Dendritic cell treated with granulocyte-macrophage colony-stimulating factor and Interleukin-4, amounts not matched to agents 40 ng/mL and 50 ng/mL, for 4 days (primary cell): ENCODE results near the gene LRRN4.
A peak's percentile ranks its signal among the peaks of the same experiment; 100 is the strongest.
"Not testable (repeated sequence)": the region's sequence is repeated elsewhere in the genome, so short reads cannot be mapped to it uniquely, and the experiment has no call there.

Experiments
- H3K27ac Mint-ChIP-seq: one replicate; pipeline ENCODE4 v1.8.0; 2022; ENCODE audit warnings: mild to moderate bottlenecking, mixed read lengths
- H3K27me3 Mint-ChIP-seq: one replicate; pipeline ENCODE4 v1.8.0; 2022; ENCODE audit warnings: mild to moderate bottlenecking, mixed read lengths
- H3K36me3 Mint-ChIP-seq: one replicate; pipeline ENCODE4 v1.8.0; 2022; ENCODE audit warnings: low read depth, mixed read lengths
- H3K4me1 Mint-ChIP-seq: one replicate; pipeline ENCODE4 v1.8.0; 2022; ENCODE audit warnings: low read depth, mixed read lengths
- H3K4me3 Mint-ChIP-seq: one replicate; pipeline ENCODE4 v1.8.0; 2022; ENCODE audit warnings: mild to moderate bottlenecking, moderate library complexity, mixed read lengths
- H3K9me3 Mint-ChIP-seq: one replicate; pipeline ENCODE4 v1.8.0; 2022; ENCODE audit warnings: mixed read lengths
- intact Hi-C: fragments of 100-400 bp; cut with micrococcal nuclease; formaldehyde crosslinking; loops from one replicate; pipeline ENCODE4 v1.15.0; 2022

The LRRN4 gene

DNA sequence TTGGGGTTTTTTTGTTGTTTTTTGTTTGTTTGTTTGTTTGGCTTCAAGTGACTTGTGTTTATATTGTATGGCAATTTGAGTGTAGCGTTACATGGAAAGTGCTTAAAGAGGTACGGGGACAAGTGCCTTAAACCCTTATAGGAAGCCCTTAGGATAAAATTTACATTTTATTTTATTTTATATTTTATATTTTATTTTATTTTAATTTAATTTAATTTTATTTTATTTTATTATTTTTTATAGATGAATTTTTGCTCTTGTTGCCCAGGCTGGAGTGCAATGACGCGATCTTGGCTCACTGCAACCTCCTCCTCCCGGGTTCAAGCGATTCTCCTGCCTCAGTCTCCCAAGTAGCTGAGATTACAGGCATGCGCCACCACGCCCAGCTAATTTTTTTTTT lies 21.0 kb downstream of the LRRN4 start:
- H3K27ac Mint-ChIP-seq, intact Hi-C loops, H3K4me1 Mint-ChIP-seq, H3K9me3 Mint-ChIP-seq, H3K4me3 Mint-ChIP-seq, H3K27me3 Mint-ChIP-seq: not testable (repeated sequence)
- H3K36me3 Mint-ChIP-seq = peaks cover 62% of the 10 kb centered on the region

DNA sequence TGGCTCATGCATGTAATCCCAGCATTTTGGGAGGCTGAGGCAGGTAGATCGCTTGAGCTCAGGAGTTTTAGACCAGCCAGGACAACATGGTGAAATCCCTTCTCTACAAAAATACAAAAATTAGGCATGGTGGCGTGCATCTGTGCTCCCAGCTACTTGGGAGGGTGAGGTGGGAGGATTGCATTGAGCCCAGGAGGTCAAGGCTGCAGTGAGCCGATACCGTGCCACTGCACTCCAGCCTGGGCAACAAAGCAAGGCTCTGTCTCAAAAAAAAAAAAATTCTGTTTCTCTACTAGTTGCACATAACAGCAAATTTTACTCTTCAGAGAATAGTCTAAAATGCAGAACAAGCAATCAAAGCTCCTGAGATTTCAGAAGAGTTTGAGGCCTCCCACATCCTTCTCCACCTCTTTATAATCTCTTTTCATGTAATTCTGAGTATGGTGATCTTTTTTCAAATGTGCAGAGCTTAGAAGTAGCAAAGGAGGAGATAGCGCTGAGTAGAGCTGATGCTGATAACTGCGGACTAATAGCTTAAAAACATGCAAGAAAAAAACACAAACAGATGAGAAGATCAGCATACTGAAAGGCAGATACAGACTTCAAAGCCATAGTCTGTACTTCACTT lies 23.3 kb downstream of the LRRN4 start:
- peaks cover 57% of the 10 kb centered on the region for H3K36me3 Mint-ChIP-seq

DNA sequence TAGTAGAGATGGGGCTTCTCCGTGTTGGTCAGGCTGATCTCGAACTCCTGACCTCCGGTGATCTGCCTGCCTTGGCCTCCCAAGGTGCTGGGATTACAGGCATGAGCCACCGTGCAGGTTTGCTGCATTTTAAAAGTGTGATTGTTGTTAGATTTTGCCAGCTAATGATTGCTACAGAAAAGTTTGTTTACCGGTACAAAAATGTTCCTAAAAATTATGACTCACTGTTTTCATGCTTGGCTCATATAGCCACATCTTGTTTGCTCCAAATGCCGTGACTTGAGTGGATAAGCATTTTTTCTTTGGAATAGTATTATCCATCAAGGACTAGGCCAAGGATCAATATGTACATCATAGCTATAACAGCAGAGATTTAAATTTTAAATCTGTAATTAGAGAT lies 24.3 kb downstream of the LRRN4 start:
- Mint-ChIP-seq H3K4me3 (no peak overlapping the region), H3K27me3 (no peaks in the 10 kb centered on the region), H3K4me1 (peaks cover 14% of the 10 kb centered on the region), H3K9me3 (no peaks in the 10 kb centered on the region), H3K36me3 (peaks cover 62% of the 10 kb centered on the region), H3K27ac (no peak overlapping the region)
- intact Hi-C loops = no loop called here

More for the DNA sequence above, 23.3 kb downstream of the LRRN4 start:
- intact Hi-C loops = no loop called here
- H3K4me3 Mint-ChIP-seq = no peak overlapping the region
- H3K9me3 Mint-ChIP-seq = no peaks in the 10 kb centered on the region
- H3K27ac Mint-ChIP-seq = no peak overlapping the region
- H3K27me3 Mint-ChIP-seq = no peaks in the 10 kb centered on the region
- H3K4me1 Mint-ChIP-seq = peaks cover 10% of the 10 kb centered on the region

DNA sequence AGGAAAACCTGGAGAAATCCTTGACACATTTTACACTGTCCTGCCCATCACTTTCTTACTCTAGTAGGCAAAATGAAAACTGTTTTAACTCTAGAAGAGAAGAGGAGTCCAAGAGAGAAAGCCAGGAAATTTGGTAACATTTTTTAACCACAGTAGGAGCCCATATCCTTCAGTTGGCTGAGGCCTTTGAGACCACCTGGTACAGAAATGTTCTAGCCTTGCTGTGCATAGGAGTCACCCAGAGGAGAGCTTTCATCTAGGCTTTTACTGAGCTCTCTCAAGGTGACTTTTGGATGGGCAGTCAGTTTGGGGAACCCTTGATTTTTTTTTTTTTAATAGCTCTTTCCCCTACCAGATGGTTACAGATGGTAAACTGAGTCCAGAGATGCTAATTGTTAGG lies 25.0 kb downstream of the LRRN4 start:
- Mint-ChIP-seq H3K9me3 (no peaks in the 10 kb centered on the region), H3K36me3 (peaks cover 62% of the 10 kb centered on the region), H3K4me3 (no peak overlapping the region), H3K27me3 (no peaks in the 10 kb centered on the region), H3K27ac (no peak overlapping the region), H3K4me1 (peaks cover 16% of the 10 kb centered on the region)
- intact Hi-C loops = no loop called here

DNA sequence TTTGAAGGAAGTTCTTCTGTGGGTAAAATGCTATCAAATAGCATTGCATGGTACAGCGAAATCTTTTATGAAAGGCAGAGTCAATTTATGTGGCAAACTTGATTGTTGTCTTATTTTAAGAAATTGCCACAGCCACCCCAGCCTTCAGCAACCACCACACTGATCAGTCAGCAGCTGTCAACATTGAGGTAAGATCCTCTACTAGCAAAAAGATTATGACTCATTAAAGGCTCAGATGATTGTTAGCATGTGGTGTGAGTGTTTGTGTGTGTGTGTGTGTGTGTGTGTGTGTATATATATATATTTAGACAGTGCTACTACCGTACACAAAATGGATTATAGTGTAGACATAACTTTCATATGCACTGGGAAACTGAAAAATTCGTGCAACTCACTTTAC lies 27.8 kb downstream of the LRRN4 start:
- Mint-ChIP-seq H3K27ac (no peak overlapping the region), H3K9me3 (no peaks in the 10 kb centered on the region), H3K27me3 (no peaks in the 10 kb centered on the region), H3K36me3 (peaks cover 66% of the 10 kb centered on the region), H3K4me1 (peaks cover 16% of the 10 kb centered on the region), H3K4me3 (no peak overlapping the region)
- intact Hi-C loops = no loop called here

DNA sequence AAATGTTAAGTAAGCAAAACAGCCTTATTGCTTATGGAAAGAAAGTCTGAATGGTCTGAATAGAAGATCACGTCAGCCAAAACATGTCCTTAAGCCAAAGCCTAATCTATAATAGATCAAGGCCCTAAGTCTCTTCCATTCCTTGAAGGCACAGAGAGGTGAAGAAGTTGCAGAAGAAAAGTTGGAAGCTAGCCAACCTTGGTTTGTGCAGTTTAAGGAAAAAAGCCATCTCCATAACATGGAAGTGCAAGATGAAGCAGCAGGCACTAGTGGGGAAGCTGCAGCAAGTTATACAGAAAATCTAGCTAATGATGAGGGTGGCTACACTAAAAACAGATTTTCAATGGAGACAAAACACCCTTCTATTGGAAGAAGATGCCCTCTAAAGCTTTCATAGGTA lies 29.1 kb downstream of the LRRN4 start:
- no peaks in the 10 kb centered on the region for H3K27me3 Mint-ChIP-seq
- no peak overlapping the region for H3K4me3 Mint-ChIP-seq
- no peaks in the 10 kb centered on the region for H3K9me3 Mint-ChIP-seq
- peaks cover 16% of the 10 kb centered on the region for H3K4me1 Mint-ChIP-seq
- H3K27ac Mint-ChIP-seq = no peak overlapping the region
- intact Hi-C loops = no loop called here
- H3K36me3 Mint-ChIP-seq = peaks cover 66% of the 10 kb centered on the region

DNA sequence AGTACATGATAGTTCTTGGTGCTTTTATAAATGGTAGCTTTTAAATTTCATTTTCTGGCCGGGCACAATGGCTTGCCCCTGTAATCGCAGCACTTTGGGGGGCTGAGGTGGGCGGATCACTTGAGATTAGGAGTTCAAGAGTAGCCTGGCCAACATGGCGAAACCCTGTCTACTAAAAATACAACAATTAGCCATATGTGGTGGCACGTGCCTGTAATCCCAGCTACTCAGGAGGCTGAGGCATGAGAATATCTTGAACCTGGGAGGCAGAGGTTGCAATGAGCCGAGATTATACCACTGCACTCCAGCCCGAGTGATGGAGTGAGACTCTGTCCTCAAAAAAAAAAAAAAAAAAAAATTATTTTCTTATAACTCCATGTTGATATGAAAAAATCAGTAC lies 36.0 kb downstream of the LRRN4 start:
- Mint-ChIP-seq H3K27ac (no peak overlapping the region), H3K4me3 (no peak overlapping the region), H3K9me3 (no peaks in the 10 kb centered on the region), H3K36me3 (peaks cover 82% of the 10 kb centered on the region), H3K4me1 (peaks cover 22% of the 10 kb centered on the region), H3K27me3 (no peaks in the 10 kb centered on the region)
- intact Hi-C loops = no loop called here

DNA sequence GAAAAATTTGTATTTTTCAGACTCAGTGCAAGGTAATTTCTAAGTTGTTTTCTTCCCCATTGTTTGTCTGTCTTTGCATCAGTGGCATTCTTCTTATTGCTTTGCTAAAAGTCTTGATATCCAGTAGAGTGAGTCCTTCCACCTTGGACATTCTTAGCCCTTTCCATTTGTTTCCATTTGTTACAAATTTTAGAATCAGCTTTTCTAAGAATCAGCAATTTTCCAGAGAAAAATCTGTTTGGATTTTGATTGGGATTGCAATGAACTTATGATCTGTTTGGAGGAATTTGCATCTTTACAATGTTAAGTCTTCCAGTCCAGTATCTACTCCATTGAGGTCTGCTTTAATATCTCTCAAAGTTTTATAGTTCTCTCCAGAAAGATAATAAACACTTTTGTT lies 36.4 kb downstream of the LRRN4 start:
- intact Hi-C loops = no loop called here
- Mint-ChIP-seq H3K9me3 (no peaks in the 10 kb centered on the region), H3K4me1 (peaks cover 25% of the 10 kb centered on the region), H3K36me3 (peaks cover 82% of the 10 kb centered on the region), H3K27me3 (no peaks in the 10 kb centered on the region), H3K4me3 (no peak overlapping the region), H3K27ac (no peak overlapping the region)

DNA sequence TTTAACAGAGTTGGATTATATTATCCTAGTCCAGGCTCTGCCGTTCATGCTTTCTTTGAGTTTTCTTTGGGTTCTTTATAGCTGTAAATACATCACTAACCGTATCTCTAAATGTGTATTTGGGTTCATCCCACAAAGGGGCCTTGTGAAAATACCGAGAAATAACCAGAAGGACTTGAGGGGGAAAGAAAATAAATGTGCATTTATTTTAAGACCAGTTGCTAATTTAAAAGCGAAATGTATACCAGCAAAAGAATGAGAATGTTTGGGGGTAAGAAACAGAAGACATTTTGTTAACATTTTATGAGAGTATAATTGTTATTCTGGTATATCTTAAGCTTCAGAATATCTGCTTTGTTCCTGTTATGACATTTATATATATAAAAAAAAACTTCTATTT lies 38.9 kb downstream of the LRRN4 start:
- intact Hi-C loops = no loop called here
- Mint-ChIP-seq H3K4me1 (peaks cover 41% of the 10 kb centered on the region), H3K27ac (no peak overlapping the region), H3K27me3 (no peaks in the 10 kb centered on the region), H3K9me3 (no peaks in the 10 kb centered on the region), H3K36me3 (peaks cover 88% of the 10 kb centered on the region), H3K4me3 (no peak overlapping the region)

DNA sequence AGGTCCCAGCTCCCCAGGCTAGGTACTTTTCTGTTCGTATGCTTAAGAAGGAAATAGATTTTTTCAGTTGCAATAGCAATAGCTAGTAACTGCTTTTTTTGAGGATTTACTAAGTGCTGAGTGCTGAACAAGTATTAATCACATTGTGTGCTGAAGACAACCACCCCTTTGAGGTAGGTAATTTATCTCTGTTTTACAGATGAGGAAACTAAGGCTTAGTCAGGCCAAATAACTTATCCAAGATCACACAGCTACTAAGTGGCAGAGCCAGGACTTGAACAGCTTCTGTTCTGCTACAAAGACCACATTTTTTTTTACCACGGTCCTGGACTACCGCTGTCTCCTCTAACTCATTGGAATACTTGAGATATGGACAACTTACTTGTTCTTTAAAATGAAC lies 39.8 kb downstream of the LRRN4 start:
- peaks cover 44% of the 10 kb centered on the region for H3K4me1 Mint-ChIP-seq
- no peak overlapping the region for H3K27ac Mint-ChIP-seq
- intact Hi-C loops = no loop called here
- no peaks in the 10 kb centered on the region for H3K27me3 Mint-ChIP-seq
- peaks cover 83% of the 10 kb centered on the region for H3K36me3 Mint-ChIP-seq
- no peaks in the 10 kb centered on the region for H3K9me3 Mint-ChIP-seq
- no peak overlapping the region for H3K4me3 Mint-ChIP-seq

DNA sequence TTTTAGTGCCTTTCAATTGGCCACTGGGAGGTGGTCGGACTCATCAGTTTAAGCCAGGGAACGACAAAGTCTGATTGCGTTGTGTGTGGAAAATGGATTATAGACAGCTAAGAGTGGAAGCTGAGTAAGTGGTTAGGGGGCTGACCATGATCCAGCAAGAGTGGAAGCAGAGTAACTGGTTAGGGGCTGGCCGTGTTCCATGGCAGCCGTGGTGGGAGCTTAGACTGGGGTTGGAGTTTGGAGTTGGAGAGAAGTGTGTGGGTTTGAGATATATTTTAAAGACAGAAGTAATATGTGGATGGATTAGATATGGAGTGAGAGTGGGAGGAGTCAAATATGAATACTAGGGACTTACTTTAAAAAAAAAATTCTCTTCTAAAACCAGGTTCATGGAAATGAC lies 41.7 kb downstream of the LRRN4 start:
- H3K9me3 Mint-ChIP-seq = no peaks in the 10 kb centered on the region
- no peak overlapping the region for H3K4me3 Mint-ChIP-seq
- H3K27ac Mint-ChIP-seq = no peak overlapping the region
- H3K4me1 Mint-ChIP-seq = peaks cover 62% of the 10 kb centered on the region
- peaks cover 69% of the 10 kb centered on the region for H3K36me3 Mint-ChIP-seq
- intact Hi-C loops = no loop called here
- no peaks in the 10 kb centered on the region for H3K27me3 Mint-ChIP-seq

DNA sequence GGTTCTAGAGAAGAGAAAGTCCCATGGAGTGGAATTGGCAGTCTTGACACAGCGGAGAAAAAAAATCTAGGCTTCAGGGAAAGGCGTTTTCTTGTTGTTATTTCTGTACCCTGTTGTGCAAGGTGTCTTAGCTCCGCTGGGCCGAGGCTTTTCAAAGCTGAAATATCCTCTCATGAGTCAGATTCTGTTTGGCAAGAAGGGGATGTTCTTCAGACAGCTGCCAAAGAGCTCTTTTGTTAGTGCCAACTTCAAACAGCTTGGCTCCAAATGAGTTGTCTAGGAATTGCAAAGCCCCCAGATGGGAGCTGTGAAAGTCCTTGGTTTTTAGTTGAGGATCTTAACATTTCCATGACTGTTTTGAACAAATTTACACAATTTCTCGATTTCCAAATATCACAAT lies 45.6 kb downstream of the LRRN4 start:
- no peaks in the 10 kb centered on the region for H3K9me3 Mint-ChIP-seq
- H3K27me3 Mint-ChIP-seq = no peaks in the 10 kb centered on the region
- intact Hi-C loops = no loop called here
- peak overlapping the region; percentile 39 for H3K4me3 Mint-ChIP-seq
- H3K36me3 Mint-ChIP-seq = peaks cover 35% of the 10 kb centered on the region
- H3K4me1 Mint-ChIP-seq = peaks cover 45% of the 10 kb centered on the region
- peak overlapping the region; percentile 25 for H3K27ac Mint-ChIP-seq

DNA sequence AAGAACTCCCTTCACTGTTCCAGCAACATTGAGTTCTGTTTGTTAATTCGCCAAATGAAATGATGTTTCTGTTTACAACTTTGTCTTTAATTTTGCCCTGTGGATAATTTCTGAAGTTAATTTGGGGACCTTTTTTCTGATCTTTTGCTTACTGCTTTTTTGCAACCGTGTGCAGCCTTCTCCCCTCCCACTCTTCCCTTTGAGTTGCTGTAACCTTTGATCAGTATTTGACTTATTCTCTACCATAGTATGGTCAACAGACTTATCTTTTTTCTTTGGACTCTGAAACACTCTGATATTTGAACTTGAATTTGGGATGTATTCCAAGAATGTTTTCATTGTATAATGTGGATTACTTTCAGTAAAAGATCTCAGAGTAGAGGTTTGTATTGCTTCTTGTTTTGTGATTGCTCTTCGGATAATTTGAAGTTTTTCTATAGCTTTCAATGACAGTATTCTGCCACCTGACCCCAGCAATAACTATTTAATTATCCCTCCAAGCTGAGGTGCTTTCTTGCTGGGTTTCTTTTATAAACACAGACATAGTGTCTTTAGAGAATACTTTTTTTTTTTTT lies 46.2 kb downstream of the LRRN4 start:
- peaks cover 29% of the 10 kb centered on the region for H3K36me3 Mint-ChIP-seq

DNA sequence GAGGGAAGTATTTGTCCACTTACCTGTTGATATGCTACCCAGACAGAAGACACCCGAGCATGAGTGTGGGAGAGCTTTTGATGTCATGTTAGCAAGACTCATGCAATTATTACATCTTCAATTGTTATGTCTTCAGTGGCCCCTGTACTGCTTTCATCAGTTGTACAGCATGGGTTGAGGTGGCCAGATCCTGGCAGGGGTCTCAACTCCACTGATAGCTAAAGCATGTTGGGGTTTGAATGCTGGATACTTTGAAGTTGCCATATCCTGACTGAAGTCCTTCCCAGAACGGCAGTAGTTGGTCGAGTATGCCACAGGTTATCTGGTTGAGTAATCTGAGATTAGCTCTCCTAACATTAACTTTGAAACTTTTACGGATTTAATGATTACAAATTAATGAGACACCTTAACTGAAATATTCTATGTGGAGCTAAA lies 46.7 kb downstream of the LRRN4 start:
- Mint-ChIP-seq H3K36me3 (peaks cover 24% of the 10 kb centered on the region), H3K27me3 (no peaks in the 10 kb centered on the region), H3K4me3 (peak overlapping the region; percentile 40), H3K4me1 (peaks cover 36% of the 10 kb centered on the region), H3K9me3 (no peaks in the 10 kb centered on the region), H3K27ac (peak overlapping the region; percentile 25)
- intact Hi-C loops = no loop called here

More for the DNA sequence above, 46.2 kb downstream of the LRRN4 start:
- H3K4me3 Mint-ChIP-seq = peak overlapping the region; percentile 55
- no peaks in the 10 kb centered on the region for H3K9me3 Mint-ChIP-seq
- peak overlapping the region; percentile 25 for H3K27ac Mint-ChIP-seq
- peaks cover 41% of the 10 kb centered on the region for H3K4me1 Mint-ChIP-seq
- intact Hi-C loops = no loop called here
- H3K27me3 Mint-ChIP-seq = no peaks in the 10 kb centered on the region

DNA sequence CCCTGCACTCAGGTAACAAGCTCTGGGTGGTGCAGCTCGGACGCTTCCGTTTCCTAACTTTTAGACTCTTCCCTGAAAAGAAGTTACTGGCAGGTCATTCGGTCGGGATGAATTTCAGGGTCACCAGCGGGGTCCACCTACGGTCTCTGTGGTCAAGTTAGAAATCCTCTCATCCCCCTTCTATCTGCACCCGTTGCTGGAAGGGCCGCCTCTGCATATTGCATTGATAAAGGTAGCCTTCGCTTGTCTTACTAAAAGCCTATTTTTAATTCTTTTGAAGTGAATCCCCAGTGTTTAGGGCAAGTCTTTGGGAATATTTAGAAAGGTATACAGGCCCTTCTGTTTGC lies 47.3 kb downstream of the LRRN4 start:
- H3K36me3 Mint-ChIP-seq = peaks cover 18% of the 10 kb centered on the region
- intact Hi-C loops = no loop called here
- no peaks in the 10 kb centered on the region for H3K9me3 Mint-ChIP-seq
- no peaks in the 10 kb centered on the region for H3K27me3 Mint-ChIP-seq
- H3K4me3 Mint-ChIP-seq = peak overlapping the region; percentile 87
- peaks cover 34% of the 10 kb centered on the region for H3K4me1 Mint-ChIP-seq
- peak overlapping the region; percentile 82 for H3K27ac Mint-ChIP-seq
